Lower lobe of right lung (tissue), 2 donors: ENCODE data around the gene OSTM1. TPM values are rescaled to one million over a fixed set of nuclear protein-coding genes. Genes with fewer than 3 reads are reported as not detected.

Source experiments
- ATAC-seq, 2 donors: fragments of 200-7000 bp; cut with Tn5 transposase; one replicate each; pipeline ENCODE4 v1.9.1; 2020 to 2022; ENCODE audit warnings: mild to moderate bottlenecking in 2 of 2, moderate library complexity in 2 of 2
- DNase-seq: peaks from one replicate; pipeline ENCODE4 v3.0.0-alpha.2; 2020
- H3K27ac ChIP-seq: fragments of 200-600 bp; one replicate; pipeline ENCODE4 v1.8.0; 2022
- H3K27me3 ChIP-seq: fragments of 200-600 bp; one replicate; pipeline ENCODE4 v1.8.0; 2022; ENCODE audit warnings: low read depth
- H3K36me3 ChIP-seq: fragments of 200-600 bp; one replicate; pipeline ENCODE4 v1.8.0; 2022; ENCODE audit warnings: mild to moderate bottlenecking
- H3K4me1 ChIP-seq: fragments of 200-600 bp; one replicate; pipeline ENCODE4 v1.8.0; 2022
- H3K4me3 ChIP-seq: fragments of 200-600 bp; one replicate; pipeline ENCODE4 v1.8.0; 2022; ENCODE audit warnings: mild to moderate bottlenecking
- H3K9me3 ChIP-seq: fragments of 200-600 bp; one replicate; pipeline ENCODE4 v1.8.0; 2022
- CTCF ChIP-seq: fragments of 200-600 bp; IDR thresholded peaks from one replicate; pipeline ENCODE4 v1.8.0; 2022; ENCODE audit warnings: antibody characterized with exemption, mild to moderate bottlenecking
- intact Hi-C: fragments of 100-400 bp; cut with DNase I; formaldehyde crosslinking; loops from one replicate; pipeline ENCODE4 v1.11.0; 2022
- total RNA-seq: library from RNA; stranded (reverse); fragmentation: NEBNext Ultra II Directional; extraction: Animal tissue kit (Norgen Biotek cat#: 25700); gene quantifications from one replicate; pipeline ENCODE4 v1.2.1, GENCODE V29; 2021
- donor health status: DM: no; HTN: yes; CAD: no; lungs with severe emphysema.

OSTM1 gene
- total RNA-seq, 1 donor from 2014 or later = 63.8 TPM

GRCh38 chr6:108068182-108068581 is 6.4 kb downstream of the OSTM1 start:
- TF ChIP-seq CTCF = no peak
- Histone ChIP-seq H3K36me3 (no peaks in the 10 kb centered on the region), H3K27me3 (no peaks in the 10 kb centered on the region), H3K9me3 (no peaks in the 10 kb centered on the region), H3K4me3 (no peak overlapping the region), H3K27ac (no peak overlapping the region), H3K4me1 (peaks cover 4% of the 10 kb centered on the region)
- ATAC-seq = no peak
- DNase-seq = no peak
- intact Hi-C loops = no loop called here

GRCh38 chr6:108052706-108053105 is 21.8 kb downstream of the OSTM1 start:
- DNase-seq (no peak), ATAC-seq (no peak)
- Histone ChIP-seq H3K9me3 (no peaks in the 10 kb centered on the region), H3K27ac (no peak overlapping the region), H3K36me3 (peaks cover 31% of the 10 kb centered on the region), H3K27me3 (no peaks in the 10 kb centered on the region), H3K4me1 (no peaks in the 10 kb centered on the region), H3K4me3 (no peak overlapping the region)
- no peak for TF ChIP-seq CTCF
- intact Hi-C loops = no loop called here

- H3K9me3 ChIP-seq = no peaks in the 10 kb centered on the region
- ATAC-seq = no peak
- no peak for TF ChIP-seq CTCF
- H3K36me3 ChIP-seq = peaks cover 33% of the 10 kb centered on the region
- H3K27me3 ChIP-seq = no peaks in the 10 kb centered on the region
- no peak for DNase-seq
- H3K4me1 ChIP-seq = no peaks in the 10 kb centered on the region
- H3K4me3 ChIP-seq = no peak overlapping the region
- intact Hi-C loops = no loop called here
- no peak overlapping the region for H3K27ac ChIP-seq
Observed at GRCh38 chr6:108051481-108051880, 23.1 kb downstream of the OSTM1 start.

GRCh38 chr6:108039681-108040080 is 34.9 kb downstream of the OSTM1 start:
- Histone ChIP-seq H3K9me3 (no peaks in the 10 kb centered on the region), H3K27me3 (no peaks in the 10 kb centered on the region), H3K4me3 (no peak overlapping the region), H3K4me1 (no peaks in the 10 kb centered on the region), H3K36me3 (peaks cover 63% of the 10 kb centered on the region), H3K27ac (no peak overlapping the region)
- DNase-seq (no peak), ATAC-seq (no peak)
- no peak for TF ChIP-seq CTCF
- intact Hi-C loops = no loop called here

GRCh38 chr6:108036884-108037283 is 37.7 kb downstream of the OSTM1 start:
- TF ChIP-seq CTCF = no peak
- intact Hi-C loops = no loop called here
- DNase-seq (no peak), ATAC-seq (no peak)
- no peaks in the 10 kb centered on the region for H3K27me3 ChIP-seq
- no peaks in the 10 kb centered on the region for H3K4me1 ChIP-seq
- H3K27ac ChIP-seq = no peak overlapping the region
- H3K4me3 ChIP-seq = no peak overlapping the region
- H3K9me3 ChIP-seq = no peaks in the 10 kb centered on the region
- peaks cover 42% of the 10 kb centered on the region for H3K36me3 ChIP-seq

- intact Hi-C loops = no loop called here
- TF ChIP-seq CTCF = no peak
- H3K27me3 ChIP-seq = no peaks in the 10 kb centered on the region
- no peaks in the 10 kb centered on the region for H3K9me3 ChIP-seq
- no peak overlapping the region for H3K27ac ChIP-seq
- no peak overlapping the region for H3K4me3 ChIP-seq
- no peaks in the 10 kb centered on the region for H3K4me1 ChIP-seq
- DNase-seq (no peak), ATAC-seq (no peak)
- peaks cover 7% of the 10 kb centered on the region for H3K36me3 ChIP-seq
Observed at GRCh38 chr6:108031968-108032367, 42.6 kb downstream of the OSTM1 start.
